ENCODE data around the gene SLC9A6. TPM values are rescaled to one million over a fixed set of nuclear protein-coding genes. Genes with fewer than 3 reads are reported as not detected.
"Not testable (repeated sequence)": the region's sequence is repeated elsewhere in the genome, so short reads cannot be mapped to it uniquely, and the experiment has no call there.

The SLC9A6 gene
- total RNA-seq, 2 experiments from 2014 or later: 9.7 to 10.0 TPM

- H3K27me3 Mint-ChIP-seq (ENCODE audit: low read depth): no peaks in the 10 kb centered on the region
- H3K4me1 Mint-ChIP-seq (ENCODE audit: low read depth): peaks cover 34% of the 10 kb centered on the region
- no peak overlapping the region for H3K27ac Mint-ChIP-seq
- no peaks in the 10 kb centered on the region for H3K36me3 Mint-ChIP-seq (ENCODE audit: low read depth)
- H3K9me3 Mint-ChIP-seq: no peaks in the 10 kb centered on the region
- no peak for DNase-seq
- intact Hi-C loops (cut with micrococcal nuclease): no loop called here
- CTCF ChIA-PET: interaction anchor here (1.4 to 1.5 kb wide), 2 partner anchors 12 to 40 kb away, joined by 3 to 4 read pairs; no protein-coding TSS in a partner anchor
- H3K4me3 Mint-ChIP-seq: no peak overlapping the region
These were observed 82.7 kb downstream of the SLC9A6 start for GRCh38 chrX:136067966-136068365.

DNA sequence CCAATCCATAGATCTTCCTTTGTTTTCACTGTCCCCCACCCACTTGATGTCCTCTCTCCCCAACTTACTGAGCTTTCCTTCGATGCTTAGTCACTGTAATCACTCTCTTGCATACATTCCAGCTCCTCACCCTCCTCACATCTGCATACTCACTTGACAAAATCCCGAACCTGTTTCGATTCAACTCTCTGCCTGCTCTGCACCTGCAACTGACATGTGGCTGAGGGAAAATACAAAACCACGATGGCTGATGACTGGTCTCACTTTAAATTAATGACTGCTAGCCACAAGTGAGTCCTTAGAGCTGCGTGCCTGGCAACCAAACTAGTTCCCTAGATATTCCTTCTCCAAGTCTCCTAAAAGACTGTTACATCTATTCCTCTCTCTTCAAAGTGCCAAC lies 91.7 kb downstream of the SLC9A6 start:
- CTCF ChIA-PET: no interaction called here
- H3K9me3 Mint-ChIP-seq: no peaks in the 10 kb centered on the region
- intact Hi-C loops (cut with micrococcal nuclease): no loop called here

DNA sequence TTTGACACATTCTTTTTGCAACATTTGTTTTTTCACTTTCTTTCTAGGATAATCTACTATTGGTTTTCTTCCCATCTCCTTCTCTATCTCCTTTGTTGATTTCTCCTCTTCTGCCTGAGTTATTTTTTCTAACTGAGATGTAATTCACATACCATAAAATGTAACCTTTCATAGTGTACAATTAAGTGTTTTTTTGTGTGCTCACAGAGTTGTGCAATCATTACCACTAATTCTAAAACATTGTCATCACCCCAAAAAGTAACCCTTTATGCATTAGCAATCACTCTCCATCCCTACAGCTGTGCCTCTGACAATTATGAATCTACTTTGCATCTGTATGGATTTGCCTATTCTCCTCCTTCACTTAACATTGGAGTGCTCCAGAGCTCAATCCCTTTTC lies 95.5 kb downstream of the SLC9A6 start:
- no peaks in the 10 kb centered on the region for H3K27me3 Mint-ChIP-seq (ENCODE audit: low read depth)
- no peaks in the 10 kb centered on the region for H3K9me3 Mint-ChIP-seq
- intact Hi-C loops (cut with micrococcal nuclease): no loop called here
- H3K4me1 Mint-ChIP-seq (ENCODE audit: low read depth): no peaks in the 10 kb centered on the region
- DNase-seq: no peak
- H3K4me3 Mint-ChIP-seq: no peak overlapping the region
- CTCF ChIA-PET: no interaction called here
- H3K36me3 Mint-ChIP-seq (ENCODE audit: low read depth): no peaks in the 10 kb centered on the region
- H3K27ac Mint-ChIP-seq: no peak overlapping the region

More for the DNA sequence above, 91.7 kb downstream of the SLC9A6 start:
- no peaks in the 10 kb centered on the region for H3K27me3 Mint-ChIP-seq (ENCODE audit: low read depth)
- H3K36me3 Mint-ChIP-seq (ENCODE audit: low read depth): no peaks in the 10 kb centered on the region
- no peaks in the 10 kb centered on the region for H3K4me1 Mint-ChIP-seq (ENCODE audit: low read depth)
- no peak overlapping the region for H3K4me3 Mint-ChIP-seq
- no peak for DNase-seq
- no peak overlapping the region for H3K27ac Mint-ChIP-seq

DNA sequence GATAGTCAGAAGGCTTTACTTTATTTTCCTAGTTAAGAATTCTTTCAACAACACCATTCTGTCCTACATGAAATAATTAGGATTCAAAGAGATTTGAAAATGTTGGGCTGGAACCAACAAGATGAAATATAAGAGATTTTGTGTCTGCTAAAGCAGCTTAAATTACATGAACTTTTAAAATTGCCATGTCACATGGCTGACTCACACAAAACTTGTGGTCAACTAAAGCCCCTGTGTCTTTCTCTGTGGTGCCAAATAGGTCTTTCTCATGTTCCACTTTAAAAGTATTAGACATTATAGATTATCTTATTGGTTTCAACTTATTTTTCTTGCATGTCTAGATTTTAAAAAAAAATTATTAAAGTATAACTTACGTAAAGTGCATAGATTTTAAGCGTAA lies 101.3 kb downstream of the SLC9A6 start:
- Mint-ChIP-seq H3K27ac (no peak overlapping the region), H3K27me3 (ENCODE audit: low read depth) (no peaks in the 10 kb centered on the region), H3K4me3 (no peak overlapping the region), H3K4me1 (ENCODE audit: low read depth) (no peaks in the 10 kb centered on the region), H3K36me3 (ENCODE audit: low read depth) (no peaks in the 10 kb centered on the region), H3K9me3 (no peaks in the 10 kb centered on the region)
- DNase-seq: no peak
- CTCF ChIA-PET: no interaction called here
- intact Hi-C loops (cut with micrococcal nuclease): no loop called here

DNA sequence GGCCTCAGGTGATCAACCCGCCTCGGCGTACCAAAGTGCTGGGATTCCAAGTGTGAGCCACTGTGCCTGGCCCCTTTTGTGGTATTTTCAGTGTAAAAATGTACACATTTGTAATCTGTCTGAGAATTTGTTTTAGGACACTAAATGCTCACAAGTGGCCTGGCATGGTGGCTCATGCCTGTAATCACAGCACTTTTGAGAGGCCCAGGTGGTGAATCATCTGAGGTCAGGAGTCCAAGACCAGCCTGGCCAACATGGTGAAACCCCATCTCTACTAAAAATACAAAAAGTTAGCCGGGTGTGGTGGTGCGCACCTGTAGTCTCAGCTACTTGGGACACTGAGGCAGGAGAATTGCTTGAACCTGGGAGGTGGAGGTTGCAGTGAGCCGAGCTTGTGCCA lies 106.7 kb downstream of the SLC9A6 start:
- H3K27me3 Mint-ChIP-seq (ENCODE audit: low read depth); H3K36me3 Mint-ChIP-seq (ENCODE audit: low read depth); H3K27ac Mint-ChIP-seq; H3K9me3 Mint-ChIP-seq; H3K4me3 Mint-ChIP-seq; DNase-seq; intact Hi-C loops (cut with micrococcal nuclease); H3K4me1 Mint-ChIP-seq (ENCODE audit: low read depth): not testable (repeated sequence)
- CTCF ChIA-PET: interaction anchor here (0.6 kb wide), 1 partner anchor 61 kb away, joined by 6 read pairs; no protein-coding TSS in a partner anchor

GRCh38 chrX:136094962-136095361 lies 109.7 kb downstream of the SLC9A6 start:
- no peak for DNase-seq
- CTCF ChIA-PET: no interaction called here
- H3K27ac Mint-ChIP-seq: no peak overlapping the region
- no peaks in the 10 kb centered on the region for H3K36me3 Mint-ChIP-seq (ENCODE audit: low read depth)
- H3K4me3 Mint-ChIP-seq: no peak overlapping the region
- intact Hi-C loops (cut with micrococcal nuclease): no loop called here
- H3K9me3 Mint-ChIP-seq: no peaks in the 10 kb centered on the region
- H3K27me3 Mint-ChIP-seq (ENCODE audit: low read depth): no peaks in the 10 kb centered on the region
- H3K4me1 Mint-ChIP-seq (ENCODE audit: low read depth): no peaks in the 10 kb centered on the region

Other genes starting within 250 kb of the SLC9A6 start
- not detected for gene CT45A3, start 217.2 kb upstream of the SLC9A6 start, total RNA-seq
- gene CT45A5, start 199.9 kb upstream of the SLC9A6 start, total RNA-seq: not detected
- not detected for gene CT45A6, start 182.6 kb upstream of the SLC9A6 start, total RNA-seq
- not detected for gene CT45A2, start 165.4 kb upstream of the SLC9A6 start, total RNA-seq
- not detected for gene CT45A7, start 148.2 kb upstream of the SLC9A6 start, total RNA-seq
- gene CT45A8, start 130.9 kb upstream of the SLC9A6 start, total RNA-seq: not detected
- not detected for gene CT45A9, start 113.6 kb upstream of the SLC9A6 start, total RNA-seq
- gene CT45A10, start 92.0 kb upstream of the SLC9A6 start, total RNA-seq: not detected
- not detected for gene SAGE1, start 91.7 kb upstream of the SLC9A6 start, total RNA-seq
- gene MMGT1, start 11.4 kb upstream of the SLC9A6 start, total RNA-seq: 10 to 100 TPM; 17.0 to 17.1 TPM
- 10 to 100 TPM; 17.7 to 20.5 TPM for gene FHL1, start 162.1 kb downstream of the SLC9A6 start, total RNA-seq